SU-DHL-6 (cell line): ENCODE results near the gene GRIK3.

Experiments used
- CTCF ChIP-seq: fragments of 200-600 bp; sonication (generic); IDR thresholded peaks from one replicate; pipeline ENCODE4 v1.5.1; 2017; ENCODE audit warnings: antibody characterized with exemption, mild to moderate bottlenecking, low read length, moderate library complexity; ENCODE audit not compliant: insufficient read depth, poor library complexity, severe bottlenecking
- EZH2phosphoT487 ChIP-seq: fragments of 200-600 bp; sonication (generic), shearing (Covaris generic); conservative IDR thresholded peaks from 2 replicates; pipeline ENCODE4 v1.6.1; 2018; ENCODE audit warnings: mild to moderate bottlenecking, antibody characterized with exemption, low read length, moderate library complexity, mixed read lengths

DNA sequence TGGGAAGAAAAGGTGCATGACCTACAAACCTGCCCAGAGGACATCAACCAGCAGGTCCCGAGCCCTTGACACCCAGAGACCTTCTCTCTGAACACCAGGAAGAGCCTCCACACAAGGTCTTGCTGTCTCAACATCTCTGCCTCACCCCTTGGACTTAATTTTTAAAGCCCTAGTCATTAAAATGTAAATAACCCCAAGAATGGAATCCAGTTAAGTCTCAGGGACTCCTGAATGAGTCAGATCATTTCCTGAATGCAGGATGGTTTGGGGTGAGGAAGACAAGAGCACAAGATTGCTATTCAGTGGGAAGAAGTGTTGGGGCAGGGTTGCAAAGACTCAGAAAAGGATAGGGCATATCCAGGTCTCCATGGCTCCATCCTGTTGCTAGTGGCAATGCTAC is 17.8 kb upstream of the GRIK3 start:
- no peak for TF ChIP-seq EZH2phosphoT487
- TF ChIP-seq CTCF: no peak
